ENCODE data around the gene AREL1.

The AREL1 gene

DNA sequence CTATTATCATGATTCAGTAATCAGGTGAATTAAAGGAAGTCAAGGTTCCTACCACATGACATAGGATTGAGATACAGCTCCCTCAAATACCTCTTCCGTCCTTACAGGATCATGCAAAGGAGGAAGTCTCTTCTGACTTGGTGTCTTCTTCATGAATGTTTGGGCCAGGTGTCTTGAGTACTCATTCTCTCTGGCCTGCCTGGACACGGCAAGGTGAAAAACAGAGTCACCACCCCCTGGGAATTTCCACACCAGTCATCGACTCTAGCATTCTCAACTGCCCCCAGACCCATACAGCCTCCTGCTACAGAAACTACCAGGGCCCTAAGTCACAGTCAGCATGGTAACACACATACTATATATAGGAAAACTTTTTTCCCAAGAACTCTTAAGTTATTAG is 55.9 kb downstream of the AREL1 start:
- DNase-seq: no peak

DNA sequence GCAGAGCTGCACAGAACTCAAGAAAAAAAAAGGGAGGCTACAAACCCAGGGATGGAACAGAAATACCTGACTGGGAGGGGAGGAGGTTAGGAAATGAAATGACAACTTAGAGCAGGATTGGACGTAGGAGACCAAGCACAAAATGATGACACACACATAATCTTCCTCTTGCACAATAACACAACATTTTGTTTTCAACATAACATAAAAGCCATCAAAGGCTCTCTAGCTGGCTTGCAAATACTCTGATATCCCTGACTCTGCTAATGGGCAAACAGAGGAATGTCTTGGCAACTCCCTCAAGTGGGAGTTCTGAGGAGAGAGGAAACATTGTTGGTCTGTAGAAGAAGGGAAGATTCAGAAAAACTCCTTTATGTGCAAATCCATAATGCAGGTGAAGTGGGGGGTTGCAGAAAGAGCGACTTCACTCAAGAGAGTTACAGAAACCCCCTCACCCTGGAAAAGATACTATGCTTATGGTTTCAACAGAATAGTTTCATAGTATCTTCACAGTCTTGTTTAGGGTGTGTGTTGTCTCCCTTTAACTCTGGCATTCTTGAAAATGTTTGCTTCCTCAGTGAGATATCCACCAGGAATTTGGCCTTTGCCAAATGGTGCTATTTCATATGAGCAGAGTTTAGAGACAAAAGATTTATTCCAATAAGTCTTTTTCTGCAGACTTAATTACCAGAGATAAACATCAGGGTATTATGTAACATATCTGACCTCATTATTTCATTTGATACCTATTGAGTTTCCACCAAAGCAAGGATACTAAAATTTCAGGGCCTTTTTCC is 57.1 kb downstream of the AREL1 start:
- no peak for DNase-seq

DNA sequence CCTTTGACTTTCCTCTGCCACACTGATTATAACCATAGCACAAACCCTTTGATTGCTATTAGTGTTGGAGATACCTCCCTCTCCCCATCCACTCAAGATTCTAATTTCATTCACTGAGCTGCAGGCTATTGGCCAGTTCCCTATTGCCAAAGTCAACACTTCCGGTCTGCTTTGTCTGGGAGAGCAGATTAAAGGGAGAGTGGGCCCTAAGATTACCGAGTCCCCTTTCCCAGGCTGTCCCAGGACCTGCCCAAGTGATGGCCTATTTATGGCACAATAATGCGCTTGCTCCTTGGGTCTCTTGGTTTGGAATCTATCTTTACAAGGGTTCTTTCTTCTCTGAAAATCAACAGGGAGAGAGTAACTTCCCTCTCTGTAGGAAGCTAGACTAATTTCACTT is 57.9 kb downstream of the AREL1 start:
- no peak for DNase-seq

DNA sequence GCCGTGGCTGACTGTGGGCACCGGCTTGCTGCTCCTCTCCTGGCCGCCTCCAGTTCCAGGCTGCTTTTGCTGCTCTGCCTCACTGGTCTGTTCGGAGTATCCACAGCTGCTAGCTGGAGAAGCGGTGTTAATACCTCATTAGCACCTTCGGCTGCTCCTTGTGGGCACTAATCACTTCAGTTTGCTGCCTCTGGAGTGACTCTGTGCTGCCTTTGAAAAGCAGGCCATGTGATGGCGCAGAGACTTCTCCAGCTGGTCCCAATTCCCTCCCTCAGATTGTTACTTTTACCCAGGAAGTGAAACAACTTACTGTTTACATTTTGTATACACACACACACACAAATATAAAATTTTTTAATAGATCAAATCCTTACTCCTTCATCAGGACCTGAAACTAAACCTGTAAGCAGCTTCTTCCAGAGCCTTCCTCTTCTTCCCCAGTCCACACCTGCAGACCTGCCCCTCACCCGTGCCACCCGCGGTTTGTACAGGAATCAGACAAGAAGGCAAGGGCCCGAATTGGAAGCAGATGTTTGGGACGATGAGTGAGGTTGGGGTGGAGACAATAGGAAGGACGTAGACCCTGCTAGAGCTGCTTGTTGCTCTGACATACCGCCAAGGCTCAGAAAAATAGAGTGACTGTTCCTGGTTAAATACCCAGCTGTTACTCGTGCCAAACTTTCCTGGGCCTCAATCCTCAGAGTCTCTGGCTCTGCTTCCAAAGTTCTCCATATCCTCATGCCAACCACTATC is 59.3 kb downstream of the AREL1 start:
- DNase-seq: no peak

DNA sequence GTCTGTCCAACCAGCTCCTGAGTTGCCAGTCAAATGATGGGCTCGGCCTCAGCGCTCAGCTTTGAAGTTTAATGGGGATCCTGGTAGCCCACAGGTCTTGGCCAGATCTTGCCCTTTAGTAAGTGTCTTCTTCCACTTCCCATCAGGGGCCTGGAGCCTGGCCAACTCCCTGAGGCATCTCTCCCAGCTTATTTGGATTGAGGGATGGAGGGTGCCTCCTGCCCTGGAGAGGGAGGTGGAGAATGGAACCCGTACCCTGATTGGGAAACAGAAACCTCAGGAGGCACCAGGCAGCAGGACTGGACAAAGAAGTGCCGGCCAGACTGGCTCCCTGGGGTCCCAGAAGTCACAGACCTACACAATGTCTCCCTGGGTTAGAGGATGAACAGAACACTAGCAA is 60.3 kb downstream of the AREL1 start:
- no peak for DNase-seq

DNA sequence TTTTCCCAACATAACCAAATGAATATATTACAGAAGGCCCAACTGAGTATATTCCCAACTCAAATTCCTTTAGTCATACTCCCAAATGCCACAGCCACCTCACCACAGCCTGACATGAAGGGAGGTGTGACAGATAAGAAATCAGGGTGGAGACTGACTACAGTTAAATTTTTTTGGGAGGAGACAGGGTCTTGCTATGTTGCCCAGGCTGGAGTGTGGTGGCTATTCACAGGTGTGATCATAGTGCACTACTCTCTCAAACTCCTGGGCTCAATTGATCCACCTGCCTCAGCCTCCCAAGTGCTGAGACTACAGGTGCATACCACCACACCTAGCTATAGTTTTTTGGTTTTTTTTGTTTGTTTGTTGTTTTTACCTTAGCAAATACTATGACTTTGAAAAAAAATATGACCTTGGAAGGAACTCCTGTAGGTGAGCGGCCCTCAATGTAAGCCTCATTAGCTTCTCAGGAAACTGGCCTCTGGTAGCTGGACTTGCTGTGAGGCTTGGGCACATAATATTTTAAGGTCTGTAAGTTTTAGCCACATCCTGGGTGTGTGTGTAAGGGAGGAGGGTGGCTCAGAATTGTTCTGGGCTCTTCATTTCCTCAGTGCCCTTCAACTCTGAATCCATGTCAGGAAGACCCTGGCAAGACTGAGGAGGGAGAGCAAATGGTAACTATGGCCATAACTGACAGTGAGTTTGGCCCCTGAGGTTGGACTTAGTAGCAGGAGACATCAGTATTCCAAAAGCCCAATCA is 61.8 kb downstream of the AREL1 start:
- DNase-seq: no peak

DNA sequence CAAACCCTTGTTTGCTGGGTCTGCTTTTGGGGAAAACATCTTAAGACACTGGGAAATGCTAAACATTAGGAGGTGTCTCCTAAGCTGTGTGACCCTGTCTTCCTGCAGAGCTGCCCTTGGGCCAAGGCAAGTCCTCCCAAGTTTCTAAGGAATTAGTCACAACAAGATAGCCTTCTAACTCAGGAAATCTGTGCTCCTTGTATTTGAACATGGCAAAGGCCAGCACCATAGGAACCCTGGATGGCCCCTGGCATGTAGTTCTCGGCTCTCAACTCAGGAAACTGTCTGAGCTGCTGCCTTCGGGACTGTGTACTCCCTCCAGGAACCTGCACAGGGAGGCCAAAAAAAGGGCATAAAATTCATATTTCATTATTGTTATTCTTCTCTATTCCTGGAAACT is 63.2 kb downstream of the AREL1 start:
- DNase-seq: no peak

DNA sequence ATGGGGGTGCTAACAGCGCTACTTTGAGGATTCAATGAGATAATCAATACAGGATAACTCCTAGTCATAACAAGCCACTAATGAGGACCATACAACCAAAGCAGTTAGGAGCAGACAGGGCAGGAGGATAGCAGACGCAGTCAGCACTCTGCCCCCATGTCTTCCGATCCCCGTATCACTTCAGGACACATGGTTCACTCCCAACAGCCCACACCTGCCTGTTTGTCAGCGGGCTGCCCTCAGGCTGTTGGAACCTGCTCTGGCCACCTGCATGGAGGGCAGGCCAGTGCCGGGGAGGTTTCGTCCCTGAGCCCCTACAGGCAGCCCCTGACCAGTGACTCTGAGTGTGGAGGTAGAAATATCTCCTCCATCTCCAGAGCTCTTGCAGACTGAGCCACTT is 63.7 kb downstream of the AREL1 start:
- no peak for DNase-seq

DNA sequence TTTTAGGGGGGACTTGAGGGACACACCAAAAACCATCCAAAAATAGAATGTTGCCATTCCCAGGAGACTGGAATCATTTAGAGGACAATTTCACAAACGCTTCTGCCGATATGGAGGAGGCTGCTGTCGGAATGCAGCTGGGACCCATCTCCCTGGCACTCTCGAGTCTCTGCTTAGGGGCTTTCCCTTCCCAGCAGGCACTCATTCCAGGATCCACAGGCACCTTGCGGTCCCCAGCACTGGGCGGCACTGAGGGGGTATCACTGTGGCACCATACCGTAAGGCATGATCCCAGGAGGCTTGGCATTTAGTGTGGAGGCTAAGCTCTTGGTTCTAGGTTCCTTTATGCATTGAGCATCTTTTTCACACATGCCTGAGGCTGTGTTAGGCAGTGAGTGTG is 64.3 kb downstream of the AREL1 start:
- no peak for DNase-seq

DNA sequence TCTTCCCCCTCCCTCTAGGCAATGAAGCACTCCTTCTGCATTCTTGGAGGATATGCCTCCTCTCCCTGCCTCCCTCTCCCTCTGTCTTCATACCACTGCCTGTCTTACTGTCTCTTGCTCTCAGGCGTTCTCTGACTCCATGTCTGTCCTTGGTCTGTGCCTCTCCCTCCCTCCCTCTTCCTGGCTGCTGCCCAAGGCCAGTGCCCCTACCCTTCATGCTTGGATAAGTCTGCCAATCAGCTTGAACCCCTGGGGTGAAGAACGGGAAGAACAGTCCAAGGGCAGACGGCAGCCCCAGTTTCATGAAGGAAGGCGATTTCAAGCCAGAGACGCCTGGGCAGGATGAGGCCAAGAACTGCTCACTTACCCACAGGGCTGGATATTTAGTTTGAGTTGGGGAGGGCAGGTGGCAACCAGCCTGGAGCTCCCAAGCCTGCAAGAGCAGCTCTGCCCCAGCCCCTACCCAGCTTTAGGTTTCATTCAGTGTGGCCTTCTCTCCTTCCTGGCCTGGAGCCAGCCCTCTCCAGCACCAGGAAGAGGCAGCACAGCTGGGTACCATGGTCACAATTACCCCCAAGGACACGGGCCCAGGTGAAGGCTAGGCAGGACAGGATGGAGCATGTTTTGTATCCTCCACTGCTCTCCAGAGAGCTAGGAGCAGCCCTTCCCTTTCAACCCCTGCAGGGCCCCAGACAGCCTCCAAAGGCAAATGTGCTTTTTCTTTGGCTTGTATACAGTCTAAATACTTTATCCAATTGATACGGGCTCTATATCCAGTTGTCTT is 65.0 kb downstream of the AREL1 start:
- DNase-seq: no peak

DNA sequence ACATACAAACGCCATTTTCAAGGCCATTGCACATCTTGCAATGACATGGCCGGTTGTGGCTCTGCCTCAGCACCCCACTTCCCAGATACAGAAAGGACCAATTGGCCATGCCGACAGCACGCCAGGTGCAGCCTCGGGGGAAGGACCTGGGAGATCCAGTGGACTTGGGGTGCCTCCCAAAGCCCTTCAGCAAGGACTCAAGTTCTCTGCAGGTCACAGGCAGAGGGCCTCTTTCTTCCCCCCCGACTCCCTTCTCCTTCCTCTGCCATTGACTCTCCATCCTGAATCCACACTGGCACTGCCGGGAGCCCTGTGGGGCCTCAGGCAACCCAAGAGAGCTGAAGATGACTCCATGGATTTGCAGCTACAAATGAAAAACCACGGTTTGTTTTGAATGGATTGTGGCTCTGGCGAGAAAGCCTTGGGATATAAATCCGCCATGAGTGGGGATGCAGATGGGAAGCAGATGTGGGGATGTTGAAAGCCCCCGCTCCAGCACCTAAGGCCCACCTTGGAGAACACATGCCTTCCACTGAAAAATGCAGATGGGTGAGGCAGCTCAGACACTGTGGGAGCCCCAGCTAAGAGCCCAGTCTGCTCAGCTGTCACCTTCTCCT is 65.7 kb downstream of the AREL1 start:
- DNase-seq: no peak

DNA sequence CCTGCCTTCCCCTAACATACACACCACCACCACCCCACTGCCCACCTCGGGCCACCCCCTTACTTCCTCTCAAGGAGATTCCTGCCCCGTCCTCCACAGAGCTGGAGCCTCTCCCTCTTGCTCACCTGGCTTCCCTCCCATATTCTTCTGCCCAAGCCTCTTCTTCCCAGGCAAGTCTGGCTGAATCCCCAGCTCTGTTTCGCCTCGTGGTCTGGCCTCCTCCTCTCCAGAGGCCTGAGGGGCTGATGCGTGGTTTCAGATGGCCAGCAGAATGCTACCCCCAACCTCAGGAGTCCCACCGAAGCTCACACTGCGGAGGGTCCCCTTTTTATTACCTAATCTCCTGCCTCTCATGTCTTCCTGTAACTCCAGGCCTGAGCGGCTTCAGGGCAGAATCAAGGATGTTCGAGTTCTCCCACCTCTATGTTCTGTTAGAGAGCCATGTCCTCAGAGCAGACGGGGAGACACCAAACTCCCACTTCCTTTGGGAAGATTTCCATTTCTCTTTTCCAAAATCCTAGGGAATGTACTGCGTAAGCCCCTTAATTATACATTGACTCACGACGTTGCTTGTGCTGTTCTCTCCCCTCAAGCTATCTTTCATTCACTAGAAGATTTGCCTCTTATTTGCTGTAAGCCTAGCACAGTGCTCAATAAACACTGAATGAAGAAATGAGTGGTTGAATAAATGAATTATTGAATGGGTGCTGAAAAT is 67.0 kb downstream of the AREL1 start:
- no peak for DNase-seq

DNA sequence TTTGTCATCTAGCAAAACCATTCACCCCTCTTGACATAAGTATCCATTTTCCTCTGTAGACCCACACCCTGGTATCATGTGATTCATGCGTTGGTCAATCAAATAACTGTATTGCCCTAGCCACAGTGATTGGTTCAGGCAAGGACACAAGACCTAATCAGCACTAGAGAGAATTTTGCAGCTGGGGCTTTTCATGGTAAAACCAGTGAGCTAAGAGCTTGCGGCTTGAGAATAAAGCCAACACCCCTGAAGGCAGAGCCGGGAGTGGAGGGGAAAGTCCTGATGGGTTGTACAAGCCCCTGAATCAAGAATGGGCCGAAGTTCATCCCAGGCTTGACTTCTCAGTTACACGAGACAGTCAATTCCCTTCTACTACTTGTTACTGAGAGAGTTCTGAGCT is 67.6 kb downstream of the AREL1 start:
- DNase-seq: no peak

DNA sequence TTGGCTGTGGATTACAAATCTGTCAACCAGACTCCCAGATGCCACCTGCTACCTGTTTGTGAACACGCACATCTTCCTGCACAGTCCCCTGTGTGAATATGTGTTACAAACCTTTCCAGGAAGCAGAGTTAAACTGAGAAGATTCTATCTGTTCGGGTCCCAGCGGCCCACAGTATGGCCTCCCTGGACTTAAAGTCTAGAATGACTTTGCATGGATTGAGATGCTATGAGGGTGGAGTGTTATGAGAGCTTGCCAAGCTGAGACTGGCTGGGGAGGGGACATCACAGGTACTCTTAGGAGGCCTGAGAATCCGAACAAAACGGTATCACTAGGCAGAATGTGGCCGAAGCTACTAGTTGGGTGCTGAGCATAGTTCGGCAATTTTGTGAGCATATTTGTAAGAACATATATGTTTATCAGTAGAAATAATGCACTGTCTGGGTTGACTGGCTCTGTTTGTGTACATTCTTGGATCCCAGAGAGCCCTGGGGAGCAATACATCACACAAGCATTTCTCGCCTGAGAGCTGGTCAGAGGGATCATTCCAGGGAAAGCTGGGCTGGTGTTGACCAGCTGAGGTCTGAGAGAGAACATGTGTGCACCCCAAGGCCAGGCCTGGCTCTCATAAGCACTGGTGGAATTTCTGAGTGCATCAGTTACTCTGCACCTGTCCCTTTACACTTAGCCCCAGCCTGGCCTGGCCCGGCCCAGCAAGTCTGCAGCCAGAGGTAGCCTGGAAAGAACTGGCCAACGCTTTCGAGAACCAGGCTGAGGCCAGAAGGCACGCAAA is 71.1 kb downstream of the AREL1 start:
- DNase-seq: no peak

DNA sequence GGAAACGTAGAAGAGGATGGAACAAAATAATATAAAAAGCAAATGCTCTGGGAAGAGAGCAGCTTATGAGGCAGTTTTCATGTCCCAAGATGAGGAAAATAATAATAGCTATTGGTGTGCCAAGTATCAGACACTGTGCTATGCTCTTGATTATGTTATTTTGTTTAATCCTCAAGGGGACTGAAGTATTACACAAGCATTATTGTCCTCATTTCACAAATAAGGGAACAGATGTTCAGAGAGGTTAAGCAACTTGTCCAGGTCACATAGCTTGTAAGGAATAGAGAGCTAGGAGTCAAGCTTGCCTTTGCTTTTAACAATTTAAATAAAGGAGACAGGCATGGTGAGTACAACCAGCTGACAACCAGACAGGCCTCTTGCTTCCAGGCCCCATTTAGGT is 73.9 kb downstream of the AREL1 start:
- no peak for DNase-seq

DNA sequence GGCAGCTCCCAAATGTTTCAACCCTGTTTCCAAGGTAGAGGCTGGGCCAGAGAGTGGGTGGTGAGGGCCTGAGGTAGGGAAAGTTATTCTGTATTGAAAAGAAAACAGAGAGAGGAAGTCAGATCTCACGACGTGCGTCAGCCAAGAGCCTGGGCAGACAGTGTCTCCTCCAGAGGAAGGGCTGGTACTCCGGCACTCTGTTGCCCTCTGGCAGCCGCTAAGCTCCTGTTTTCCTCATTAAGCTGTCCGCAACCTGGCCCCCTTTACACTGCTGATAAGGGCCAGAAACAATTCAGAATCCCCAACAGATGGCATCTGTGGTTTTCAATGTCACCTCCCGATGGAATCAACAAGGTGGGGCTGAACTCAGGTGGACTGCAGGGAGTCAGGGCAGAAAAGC is 74.8 kb downstream of the AREL1 start:
- peak in 2 of 3 donors; percentile 53 to 55 for DNase-seq

DNA sequence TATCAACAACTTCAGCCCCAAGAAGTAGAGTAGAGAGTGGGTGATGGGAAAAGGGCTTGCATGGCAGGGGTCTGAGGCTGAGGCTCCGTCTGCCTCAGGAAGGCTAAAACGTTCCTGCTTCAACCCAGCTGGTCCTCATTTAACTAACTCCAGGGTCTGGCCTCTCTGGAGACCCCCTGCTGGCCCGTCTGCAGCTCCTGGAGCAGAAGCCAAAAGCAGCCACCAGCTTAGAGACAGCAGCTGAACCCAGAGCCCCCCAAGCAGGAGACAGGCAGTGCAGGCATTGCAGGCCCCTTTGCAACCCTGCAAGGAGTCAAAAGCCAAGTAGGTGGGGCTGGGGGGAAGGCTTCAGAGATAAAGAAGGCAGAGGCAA is 75.7 kb downstream of the AREL1 start:
- DNase-seq: no peak

DNA sequence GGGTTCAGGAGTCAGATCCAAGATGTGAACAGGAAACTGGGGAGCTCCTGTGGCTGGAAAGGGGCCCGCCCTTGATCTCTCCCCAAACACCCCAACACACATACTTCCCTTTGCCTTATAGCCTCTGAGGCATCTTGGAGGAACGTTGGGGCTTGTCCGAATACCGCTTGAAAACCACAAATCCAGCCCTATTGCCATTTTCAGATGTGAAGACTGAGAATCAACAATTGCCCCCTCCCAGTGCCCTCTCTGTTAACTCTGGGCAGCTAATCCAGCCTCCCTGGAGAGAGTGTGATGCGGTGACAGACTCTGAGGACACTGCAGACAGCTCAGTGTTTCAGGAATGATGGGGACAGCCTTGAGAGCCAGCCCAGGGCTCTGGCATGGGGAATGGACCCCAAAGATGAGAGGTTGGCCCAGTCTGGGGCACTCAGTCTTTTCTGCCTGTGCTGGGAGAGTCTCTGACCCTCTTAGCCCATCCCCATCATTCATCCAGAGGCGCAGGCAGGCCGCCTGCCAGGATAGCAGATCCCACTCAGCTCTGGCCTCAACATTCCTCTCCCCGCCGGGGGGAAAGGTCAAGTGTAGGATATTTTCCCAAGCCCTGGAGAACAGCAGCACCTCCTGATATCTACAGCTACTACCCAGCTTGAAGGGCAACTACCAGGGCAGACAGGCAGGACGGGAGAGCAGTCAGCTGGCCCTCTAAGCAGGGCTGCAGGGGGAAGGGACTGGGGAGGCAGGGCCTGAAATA is 76.3 kb downstream of the AREL1 start:
- no peak for DNase-seq

DNA sequence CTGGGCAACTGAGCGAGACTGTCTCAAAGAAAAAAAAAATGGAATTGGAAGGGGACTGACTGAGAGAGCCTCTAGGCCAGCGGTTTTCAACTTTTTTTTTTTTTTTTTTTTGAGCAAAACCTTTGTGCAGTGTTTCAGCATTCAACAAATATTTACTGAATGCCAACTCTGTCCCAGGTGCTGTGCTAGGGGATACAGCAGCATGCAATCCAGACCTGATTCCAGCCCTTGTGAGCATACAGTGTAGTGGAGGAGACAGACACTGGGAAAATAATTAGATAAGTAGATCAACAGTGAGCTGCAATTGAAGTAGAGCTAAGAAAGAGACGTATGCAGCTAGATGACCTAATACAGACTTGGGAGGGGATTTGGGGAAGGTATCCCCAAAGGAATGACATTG is 77.0 kb downstream of the AREL1 start:
- DNase-seq: no peak

DNA sequence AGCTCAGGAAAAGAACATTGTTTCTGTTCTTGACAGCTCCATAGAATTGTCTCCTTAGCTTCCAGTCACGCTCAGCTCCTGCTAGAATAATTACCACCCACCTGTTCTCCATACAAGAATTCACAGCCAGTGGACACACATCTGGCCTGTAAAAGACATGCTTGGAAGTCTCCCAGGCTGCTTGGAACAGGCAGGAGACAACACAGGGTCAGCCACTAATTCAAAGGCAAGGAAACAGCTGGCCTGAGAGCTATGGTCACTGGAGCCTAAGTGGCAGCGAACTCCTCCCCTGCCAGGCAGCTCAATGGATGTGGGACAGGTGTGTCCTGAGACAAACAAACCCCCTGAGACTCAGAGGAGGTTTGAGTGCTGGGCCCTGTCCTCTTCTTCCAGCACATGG is 77.9 kb downstream of the AREL1 start:
- no peak for DNase-seq

All from suppressor macrophage treated with lipopolysaccharide for 1 hour (primary cell).